ENCODE data around the gene TRAF5. TPM values are rescaled to one million over a fixed set of nuclear protein-coding genes. Genes with fewer than 3 reads are reported as not detected.
A peak's percentile ranks its signal among the peaks of the same experiment; 100 is the strongest.

The TRAF5 gene
- total RNA-seq, 1 donor from 2014 or later = 58.7 TPM

DNA sequence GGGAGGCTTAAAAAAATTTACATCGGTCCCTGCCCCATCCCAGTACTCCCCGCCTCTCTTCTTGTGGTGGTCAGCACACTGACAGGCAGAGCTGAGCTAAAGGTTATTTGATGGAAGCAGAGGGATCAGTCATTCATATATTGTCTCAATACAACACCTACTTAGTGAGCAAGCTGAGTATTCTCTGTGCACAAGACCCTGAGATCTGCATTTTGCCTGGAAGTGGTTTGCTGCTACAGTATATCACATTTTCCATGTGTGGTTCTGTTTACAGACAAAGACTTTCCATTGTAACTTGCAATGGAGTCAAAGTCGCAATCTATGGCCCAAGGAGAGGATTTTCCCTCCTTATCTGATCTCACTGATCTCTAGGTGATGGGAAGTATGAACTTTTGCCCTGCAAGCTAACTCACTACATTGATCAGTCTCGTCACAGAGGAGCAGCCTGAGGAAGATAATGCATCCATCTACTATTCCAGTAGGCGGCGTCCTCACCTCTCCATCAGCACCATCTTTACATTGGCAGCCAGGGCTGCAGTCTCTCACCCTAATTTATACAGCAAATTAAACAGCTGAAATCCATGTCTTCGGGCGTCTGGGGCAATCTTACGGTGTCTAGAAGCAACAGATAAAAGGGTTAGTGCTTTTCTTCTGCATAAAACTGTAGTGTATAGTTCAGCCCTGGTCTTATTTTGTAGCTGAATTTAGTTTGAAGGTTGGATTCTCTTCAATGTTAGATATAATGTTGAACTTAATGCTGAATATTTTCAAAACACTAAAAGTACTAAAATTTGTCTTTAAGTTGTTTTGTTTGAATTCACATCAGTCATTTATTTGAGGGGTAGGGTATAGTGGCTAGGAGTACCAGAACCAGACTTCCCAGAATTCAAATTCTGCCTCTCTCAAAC is 3.2 kb upstream of the TRAF5 start:
- H3K4me1 Mint-ChIP-seq (ENCODE audit: low read depth) = peaks cover 18% of the 10 kb centered on the region
- H3K36me3 Mint-ChIP-seq (ENCODE audit: low read depth) = no peaks in the 10 kb centered on the region
- no peaks in the 10 kb centered on the region for H3K9me3 Mint-ChIP-seq (ENCODE audit: low read depth)
- H3K27me3 Mint-ChIP-seq (ENCODE audit: low read depth) = no peaks in the 10 kb centered on the region
- no peak overlapping the region for H3K27ac Mint-ChIP-seq (ENCODE audit: unreplicated experiment)
- DNase-seq (ENCODE audit: low spot score) = no peak
- no peak overlapping the region for H3K4me3 Mint-ChIP-seq (ENCODE audit: unreplicated experiment)
- TF ChIP-seq, protein P1, sequence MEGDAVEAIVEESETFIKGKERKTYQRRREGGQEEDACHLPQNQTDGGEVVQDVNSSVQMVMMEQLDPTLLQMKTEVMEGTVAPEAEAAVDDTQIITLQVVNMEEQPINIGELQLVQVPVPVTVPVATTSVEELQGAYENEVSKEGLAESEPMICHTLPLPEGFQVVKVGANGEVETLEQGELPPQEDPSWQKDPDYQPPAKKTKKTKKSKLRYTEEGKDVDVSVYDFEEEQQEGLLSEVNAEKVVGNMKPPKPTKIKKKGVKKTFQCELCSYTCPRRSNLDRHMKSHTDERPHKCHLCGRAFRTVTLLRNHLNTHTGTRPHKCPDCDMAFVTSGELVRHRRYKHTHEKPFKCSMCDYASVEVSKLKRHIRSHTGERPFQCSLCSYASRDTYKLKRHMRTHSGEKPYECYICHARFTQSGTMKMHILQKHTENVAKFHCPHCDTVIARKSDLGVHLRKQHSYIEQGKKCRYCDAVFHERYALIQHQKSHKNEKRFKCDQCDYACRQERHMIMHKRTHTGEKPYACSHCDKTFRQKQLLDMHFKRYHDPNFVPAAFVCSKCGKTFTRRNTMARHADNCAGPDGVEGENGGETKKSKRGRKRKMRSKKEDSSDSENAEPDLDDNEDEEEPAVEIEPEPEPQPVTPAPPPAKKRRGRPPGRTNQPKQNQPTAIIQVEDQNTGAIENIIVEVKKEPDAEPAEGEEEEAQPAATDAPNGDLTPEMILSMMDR (IDR thresholded peaks at IDR 0.05) = peak; percentile 89

DNA sequence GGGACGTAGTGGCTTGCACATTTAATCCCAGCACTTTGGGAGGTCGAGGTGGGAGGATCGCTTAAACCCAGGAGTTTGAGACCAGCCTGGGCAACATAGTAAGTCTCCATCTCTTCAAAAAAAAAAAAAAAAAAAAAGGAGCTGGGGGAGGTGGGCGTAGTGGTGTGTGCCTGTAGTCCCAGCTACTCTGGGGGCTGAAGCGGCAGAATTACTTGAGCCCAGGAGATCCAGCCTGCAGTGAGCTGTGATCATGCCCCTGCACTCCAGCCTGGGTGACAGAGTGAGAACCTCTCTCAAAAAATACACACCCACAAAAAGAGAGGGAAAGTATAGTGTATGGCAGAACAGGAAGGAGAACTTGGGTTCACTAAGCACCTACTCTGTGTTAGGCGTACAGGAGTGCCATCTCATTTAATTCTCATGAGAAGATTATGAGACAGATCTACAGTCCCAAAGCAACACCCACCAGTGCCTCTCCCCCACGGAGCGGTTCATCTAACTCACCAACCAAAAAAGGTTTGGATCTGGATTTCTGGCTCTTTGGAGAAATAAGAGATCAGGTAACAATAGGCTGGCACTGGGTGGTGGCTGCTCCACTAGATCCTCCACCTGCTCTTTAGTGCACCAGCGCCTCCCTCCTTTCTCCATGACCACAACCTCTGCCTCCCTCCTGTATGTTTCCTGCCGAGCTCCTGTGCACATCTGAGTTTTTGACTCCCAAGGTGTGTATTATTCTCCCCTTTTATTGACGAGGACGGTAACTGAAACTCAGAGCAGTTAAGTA is 1.4 kb upstream of the TRAF5 start:
- TF ChIP-seq, protein P1 (IDR thresholded peaks at IDR 0.05) = no peak
- no peak for DNase-seq (ENCODE audit: low spot score)
- Mint-ChIP-seq H3K27me3 (ENCODE audit: low read depth) (no peaks in the 10 kb centered on the region), H3K4me1 (ENCODE audit: low read depth) (peaks cover 36% of the 10 kb centered on the region), H3K36me3 (ENCODE audit: low read depth) (no peaks in the 10 kb centered on the region), H3K4me3 (ENCODE audit: unreplicated experiment) (no peak overlapping the region), H3K27ac (ENCODE audit: unreplicated experiment) (peak overlapping the region; percentile 13), H3K9me3 (ENCODE audit: low read depth) (no peaks in the 10 kb centered on the region)

DNA sequence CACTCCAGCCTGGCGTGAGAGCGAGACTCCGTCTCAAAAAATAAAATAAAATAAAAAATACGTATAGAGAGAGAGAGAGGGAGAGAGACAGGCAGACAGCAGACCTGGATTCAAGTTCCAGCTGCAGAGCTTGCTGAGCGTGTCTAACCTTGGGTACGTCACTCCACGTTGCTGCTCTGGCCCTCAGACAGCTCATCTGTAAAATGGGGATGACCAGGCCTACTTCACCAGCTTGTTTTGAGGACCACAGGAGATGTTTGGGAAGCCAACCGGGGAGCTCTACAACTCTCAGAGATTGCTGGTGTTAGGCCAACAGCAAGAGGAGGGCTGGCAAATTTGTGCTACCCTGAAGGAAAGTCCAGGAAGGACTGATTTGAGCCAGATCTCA is 499 bp upstream of the TRAF5 start:
- TF ChIP-seq, protein P1 (IDR thresholded peaks at IDR 0.05) = no peak
- DNase-seq (ENCODE audit: low spot score) = no peak
- H3K27me3 Mint-ChIP-seq (ENCODE audit: low read depth) = no peaks in the 10 kb centered on the region
- H3K4me3 Mint-ChIP-seq (ENCODE audit: unreplicated experiment) = peak overlapping the region; percentile 88
- H3K27ac Mint-ChIP-seq (ENCODE audit: unreplicated experiment) = peak overlapping the region; percentile 88
- H3K9me3 Mint-ChIP-seq (ENCODE audit: low read depth) = no peaks in the 10 kb centered on the region
- H3K36me3 Mint-ChIP-seq (ENCODE audit: low read depth) = no peaks in the 10 kb centered on the region
- H3K4me1 Mint-ChIP-seq (ENCODE audit: low read depth) = peaks cover 46% of the 10 kb centered on the region

DNA sequence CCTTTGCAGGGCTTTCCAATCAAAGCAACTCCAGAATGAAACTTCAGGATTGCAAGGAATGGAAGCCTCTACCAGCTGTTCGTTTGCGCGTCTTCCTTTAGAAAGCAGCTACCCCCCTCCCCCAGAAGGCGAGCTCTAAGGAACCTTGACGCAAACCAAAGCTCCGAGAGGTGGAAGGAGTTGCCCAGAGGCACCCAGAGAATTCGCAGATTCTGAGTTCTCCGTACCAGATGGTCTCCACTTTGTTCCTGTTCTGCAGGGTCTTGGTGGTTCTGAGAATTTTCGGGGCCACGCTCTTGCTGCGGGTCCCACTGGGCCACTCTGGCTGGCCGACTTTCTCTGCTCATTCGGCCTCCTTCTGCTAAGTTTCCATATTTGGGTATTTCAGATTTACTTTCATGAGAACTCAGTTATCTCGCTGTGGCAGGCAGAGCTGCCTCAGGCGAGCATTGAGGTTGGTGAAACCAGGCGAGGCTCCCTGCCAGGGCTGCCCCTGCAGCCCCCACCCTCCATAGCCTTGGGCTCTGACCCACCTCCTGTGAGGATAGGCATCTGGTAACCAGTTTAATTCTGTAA is 801 bp downstream of the TRAF5 start:
- H3K4me3 Mint-ChIP-seq (ENCODE audit: unreplicated experiment) = peak overlapping the region; percentile 88
- H3K36me3 Mint-ChIP-seq (ENCODE audit: low read depth) = no peaks in the 10 kb centered on the region
- no peaks in the 10 kb centered on the region for H3K27me3 Mint-ChIP-seq (ENCODE audit: low read depth)
- no peak for DNase-seq (ENCODE audit: low spot score)
- H3K27ac Mint-ChIP-seq (ENCODE audit: unreplicated experiment) = peak overlapping the region; percentile 94
- TF ChIP-seq, protein P1 (IDR thresholded peaks at IDR 0.05) = peak; percentile 10
- H3K9me3 Mint-ChIP-seq (ENCODE audit: low read depth) = no peaks in the 10 kb centered on the region
- H3K4me1 Mint-ChIP-seq (ENCODE audit: low read depth) = peaks cover 57% of the 10 kb centered on the region

DNA sequence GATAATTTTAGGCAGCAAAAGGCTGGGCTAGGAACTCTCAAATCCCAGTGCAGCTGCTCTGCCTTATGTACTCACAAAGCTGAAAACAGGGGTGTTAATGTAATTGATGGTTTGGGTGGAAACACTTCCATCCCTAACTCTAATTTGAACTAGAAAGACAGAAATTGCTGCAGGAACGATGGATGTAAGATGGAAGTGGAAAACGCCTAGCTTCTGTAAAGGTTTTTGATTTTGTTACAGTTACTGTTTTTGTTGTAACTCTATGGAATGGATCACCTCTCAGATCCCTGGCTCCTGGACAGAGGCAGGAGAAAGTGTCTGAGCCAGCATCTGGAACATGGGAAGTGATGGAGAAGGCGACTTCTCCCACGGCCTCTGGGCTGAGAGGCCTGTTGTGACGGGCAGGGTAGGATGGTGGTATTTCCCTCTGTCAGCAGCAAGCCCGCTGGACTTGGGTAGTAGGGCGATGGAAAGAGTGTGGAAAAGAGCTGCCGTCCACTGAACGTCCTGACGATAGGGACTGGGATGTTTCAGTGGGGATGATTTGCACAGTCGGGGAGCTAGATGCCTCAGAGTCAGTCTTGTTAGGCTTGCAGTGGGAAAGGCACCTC is 1.6 kb downstream of the TRAF5 start:
- peaks cover 64% of the 10 kb centered on the region for H3K4me1 Mint-ChIP-seq (ENCODE audit: low read depth)
- H3K9me3 Mint-ChIP-seq (ENCODE audit: low read depth) = no peaks in the 10 kb centered on the region
- H3K27ac Mint-ChIP-seq (ENCODE audit: unreplicated experiment) = peak overlapping the region; percentile 94
- no peak for DNase-seq (ENCODE audit: low spot score)
- H3K4me3 Mint-ChIP-seq (ENCODE audit: unreplicated experiment) = peak overlapping the region; percentile 88
- H3K36me3 Mint-ChIP-seq (ENCODE audit: low read depth) = no peaks in the 10 kb centered on the region
- TF ChIP-seq, protein P1 (IDR thresholded peaks at IDR 0.05) = no peak
- no peaks in the 10 kb centered on the region for H3K27me3 Mint-ChIP-seq (ENCODE audit: low read depth)
